ENCODE results near the gene FARS2. TPM values are rescaled to one million over a fixed set of nuclear protein-coding genes. Genes with fewer than 3 reads are reported as not detected.

Gene FARS2
- polyA plus RNA-seq, 1 donor from 2014 or later: 11.9 TPM

DNA sequence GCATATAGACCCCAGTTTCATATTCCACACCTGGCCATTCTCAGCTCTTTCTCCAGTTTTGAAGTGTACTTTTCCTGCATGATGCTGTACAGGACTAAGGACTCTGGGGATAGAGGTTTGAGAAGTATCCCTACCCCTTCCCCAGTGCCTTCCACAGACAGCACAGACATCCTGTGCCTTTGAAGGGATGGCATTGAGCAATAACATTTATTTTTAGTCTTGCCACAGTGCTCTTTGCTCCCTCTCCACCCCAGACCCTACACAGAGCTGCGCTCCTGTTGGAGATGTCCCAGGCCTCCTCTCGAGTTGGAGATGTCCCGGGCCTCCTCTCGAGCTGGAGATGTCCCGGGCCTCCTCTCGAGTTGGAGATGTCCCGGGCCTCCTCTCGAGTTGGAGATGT, 275.8 kb downstream of the FARS2 start:
- no peaks in the 10 kb centered on the region for H3K27me3 ChIP-seq (ENCODE audit: insufficient read depth, low read depth, low read length)
- TF ChIP-seq TAF1 (IDR thresholded peaks at IDR 0.05; ENCODE audit: low read depth): no peak
- no peak for TF ChIP-seq SMC3 (conservative IDR thresholded peaks at IDR 0.05; ENCODE audit: poor library complexity)
- no peak for TF ChIP-seq MXI1 (conservative IDR thresholded peaks at IDR 0.05; ENCODE audit: poor library complexity, severe bottlenecking)
- TF ChIP-seq EZH2 (IDR thresholded peaks at IDR 0.05; ENCODE audit: borderline replicate concordance, insufficient read depth, low read length, poor library complexity, severe bottlenecking): no peak

DNA sequence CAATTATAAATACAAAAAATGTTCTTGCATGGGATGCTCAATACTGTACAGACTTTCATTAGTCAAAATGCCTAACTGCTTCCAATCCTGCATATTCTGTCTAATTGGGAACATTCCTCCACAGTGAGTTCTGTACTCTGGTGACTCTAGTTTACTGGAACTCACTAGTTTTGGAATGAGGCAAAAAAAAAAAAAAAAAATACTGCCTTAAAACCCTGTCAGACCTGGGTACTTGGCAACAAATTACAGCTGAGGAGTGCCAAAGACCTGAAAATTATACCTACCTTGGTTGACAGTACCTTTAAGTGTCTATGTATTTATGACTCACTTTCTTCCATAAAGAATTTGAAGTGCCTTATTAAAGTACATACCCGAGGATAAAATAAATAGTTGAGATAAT, 276.7 kb downstream of the FARS2 start:
- H4K20me1 ChIP-seq (ENCODE audit: insufficient read depth): no peaks in the 10 kb centered on the region
- no peak overlapping the region for H3K9ac ChIP-seq (ENCODE audit: low read length)
- H2AFZ ChIP-seq (ENCODE audit: low read depth, low read length): no peak overlapping the region
- no peak overlapping the region for H3K27ac ChIP-seq (ENCODE audit: low read length)
- no peaks in the 10 kb centered on the region for H3F3A ChIP-seq (ENCODE audit: insufficient read depth, low read length, poor library complexity, severe bottlenecking)
- H3K27me3 ChIP-seq (ENCODE audit: insufficient read depth, low read depth, low read length): no peaks in the 10 kb centered on the region
- TF ChIP-seq TAF1 (IDR thresholded peaks at IDR 0.05; ENCODE audit: low read depth) (no peak), RAD21 (conservative IDR thresholded peaks at IDR 0.05) (no peak), EP300 (conservative IDR thresholded peaks at IDR 0.05; ENCODE audit: poor library complexity, severe bottlenecking) (no peak), MXI1 (conservative IDR thresholded peaks at IDR 0.05; ENCODE audit: poor library complexity, severe bottlenecking) (no peak), EZH2 (IDR thresholded peaks at IDR 0.05; ENCODE audit: borderline replicate concordance, insufficient read depth, low read length, poor library complexity, severe bottlenecking) (no peak), SMC3 (conservative IDR thresholded peaks at IDR 0.05; ENCODE audit: poor library complexity) (no peak)
- TF ChIP-seq, protein P1, sequence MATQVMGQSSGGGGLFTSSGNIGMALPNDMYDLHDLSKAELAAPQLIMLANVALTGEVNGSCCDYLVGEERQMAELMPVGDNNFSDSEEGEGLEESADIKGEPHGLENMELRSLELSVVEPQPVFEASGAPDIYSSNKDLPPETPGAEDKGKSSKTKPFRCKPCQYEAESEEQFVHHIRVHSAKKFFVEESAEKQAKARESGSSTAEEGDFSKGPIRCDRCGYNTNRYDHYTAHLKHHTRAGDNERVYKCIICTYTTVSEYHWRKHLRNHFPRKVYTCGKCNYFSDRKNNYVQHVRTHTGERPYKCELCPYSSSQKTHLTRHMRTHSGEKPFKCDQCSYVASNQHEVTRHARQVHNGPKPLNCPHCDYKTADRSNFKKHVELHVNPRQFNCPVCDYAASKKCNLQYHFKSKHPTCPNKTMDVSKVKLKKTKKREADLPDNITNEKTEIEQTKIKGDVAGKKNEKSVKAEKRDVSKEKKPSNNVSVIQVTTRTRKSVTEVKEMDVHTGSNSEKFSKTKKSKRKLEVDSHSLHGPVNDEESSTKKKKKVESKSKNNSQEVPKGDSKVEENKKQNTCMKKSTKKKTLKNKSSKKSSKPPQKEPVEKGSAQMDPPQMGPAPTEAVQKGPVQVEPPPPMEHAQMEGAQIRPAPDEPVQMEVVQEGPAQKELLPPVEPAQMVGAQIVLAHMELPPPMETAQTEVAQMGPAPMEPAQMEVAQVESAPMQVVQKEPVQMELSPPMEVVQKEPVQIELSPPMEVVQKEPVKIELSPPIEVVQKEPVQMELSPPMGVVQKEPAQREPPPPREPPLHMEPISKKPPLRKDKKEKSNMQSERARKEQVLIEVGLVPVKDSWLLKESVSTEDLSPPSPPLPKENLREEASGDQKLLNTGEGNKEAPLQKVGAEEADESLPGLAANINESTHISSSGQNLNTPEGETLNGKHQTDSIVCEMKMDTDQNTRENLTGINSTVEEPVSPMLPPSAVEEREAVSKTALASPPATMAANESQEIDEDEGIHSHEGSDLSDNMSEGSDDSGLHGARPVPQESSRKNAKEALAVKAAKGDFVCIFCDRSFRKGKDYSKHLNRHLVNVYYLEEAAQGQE (IDR thresholded peaks at IDR 0.05; ENCODE audit: borderline replicate concordance): no peak
- H3K4me3 ChIP-seq (ENCODE audit: low read length): no peak overlapping the region
- H3K4me2 ChIP-seq (ENCODE audit: low read length): no peak overlapping the region
- no peaks in the 10 kb centered on the region for H3K9me2 ChIP-seq (ENCODE audit: insufficient read depth, low read length)
- H3K36me3 ChIP-seq (ENCODE audit: insufficient read depth, low read length): no peaks in the 10 kb centered on the region
- H3K9me3 ChIP-seq (ENCODE audit: low read length): no peaks in the 10 kb centered on the region
- H3K79me2 ChIP-seq (replicated peaks; ENCODE audit: insufficient read depth, low read length): no peaks in the 10 kb centered on the region

More for the DNA sequence above, 275.8 kb downstream of the FARS2 start:
- Histone ChIP-seq H3K9ac (ENCODE audit: low read length) (no peak overlapping the region), H3K9me2 (ENCODE audit: insufficient read depth, low read length) (no peaks in the 10 kb centered on the region), H3K9me3 (ENCODE audit: low read length) (no peaks in the 10 kb centered on the region), H3K27ac (ENCODE audit: low read length) (no peak overlapping the region), H2AFZ (ENCODE audit: low read depth, low read length) (no peak overlapping the region), H3K79me2 (replicated peaks; ENCODE audit: insufficient read depth, low read length) (no peaks in the 10 kb centered on the region), H3K4me2 (ENCODE audit: low read length) (no peak overlapping the region), H3K36me3 (ENCODE audit: insufficient read depth, low read length) (no peaks in the 10 kb centered on the region), H3F3A (ENCODE audit: insufficient read depth, low read length, poor library complexity, severe bottlenecking) (no peaks in the 10 kb centered on the region), H3K4me3 (ENCODE audit: low read length) (no peak overlapping the region), H4K20me1 (ENCODE audit: insufficient read depth) (no peaks in the 10 kb centered on the region)

DNA sequence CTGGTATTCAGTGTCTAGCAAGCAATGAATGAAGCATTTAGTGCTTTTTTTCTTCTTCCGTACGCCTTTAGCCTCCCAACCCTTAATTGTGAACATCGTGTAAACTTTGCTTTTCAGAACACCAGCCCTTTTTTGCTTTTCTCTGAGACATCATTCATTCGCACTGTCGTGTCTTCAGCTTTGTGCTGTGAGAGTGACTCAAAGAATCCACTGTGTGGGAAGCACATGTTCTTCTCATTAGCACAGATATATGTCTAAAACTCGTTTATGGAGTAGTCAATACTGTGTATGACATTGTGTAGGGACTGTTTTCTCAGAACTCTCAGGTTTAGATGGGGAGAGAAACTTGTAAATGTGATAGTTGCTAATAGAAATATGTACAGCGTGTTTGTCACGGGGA, 279.1 kb downstream of the FARS2 start:
- no peak for TF ChIP-seq MXI1 (conservative IDR thresholded peaks at IDR 0.05; ENCODE audit: poor library complexity, severe bottlenecking)
- H3F3A ChIP-seq (ENCODE audit: insufficient read depth, low read length, poor library complexity, severe bottlenecking): no peaks in the 10 kb centered on the region
- H3K9me2 ChIP-seq (ENCODE audit: insufficient read depth, low read length): no peaks in the 10 kb centered on the region
- H3K27me3 ChIP-seq (ENCODE audit: insufficient read depth, low read depth, low read length): no peaks in the 10 kb centered on the region
- H3K36me3 ChIP-seq (ENCODE audit: insufficient read depth, low read length): no peaks in the 10 kb centered on the region
- no peaks in the 10 kb centered on the region for H4K20me1 ChIP-seq (ENCODE audit: insufficient read depth)
- H3K9ac ChIP-seq (ENCODE audit: low read length): no peak overlapping the region
- H3K4me3 ChIP-seq (ENCODE audit: low read length): no peak overlapping the region
- H3K4me2 ChIP-seq (ENCODE audit: low read length): no peak overlapping the region
- H3K79me2 ChIP-seq (replicated peaks; ENCODE audit: insufficient read depth, low read length): no peaks in the 10 kb centered on the region
- H3K9me3 ChIP-seq (ENCODE audit: low read length): no peaks in the 10 kb centered on the region
- H2AFZ ChIP-seq (ENCODE audit: low read depth, low read length): no peak overlapping the region
- H3K27ac ChIP-seq (ENCODE audit: low read length): no peak overlapping the region
